G401 (cell line): ENCODE measurements around the gene HMCN2. TPM values are rescaled to one million over a fixed set of nuclear protein-coding genes. Genes with fewer than 3 reads are reported as not detected.
"Not testable (repeated sequence)": the region's sequence is repeated elsewhere in the genome, so short reads cannot be mapped to it uniquely, and the experiment has no call there.

Experiments used
- DNase-seq: peaks from one replicate; pipeline ENCODE4 v3.0.0-alpha.2; 2015; ENCODE audit warnings: low spot score
- in situ Hi-C: cut with HindIII; loops from 2 replicates; pipeline ENCODE4 v1.10.0; 2016; ENCODE audit warnings: low sequenced_read_pairs, mixed read lengths
- total RNA-seq: library from RNA; depleted of rRNA; stranded (reverse); fragments of >200 nt; shearing (Covaris generic); gene quantifications from 2 replicates; pipeline ENCODE4 v1.2.3, GENCODE V29; 2014

The HMCN2 gene
- total RNA-seq, 1 experiment from 2014 or later: 0.07 TPM

DNA sequence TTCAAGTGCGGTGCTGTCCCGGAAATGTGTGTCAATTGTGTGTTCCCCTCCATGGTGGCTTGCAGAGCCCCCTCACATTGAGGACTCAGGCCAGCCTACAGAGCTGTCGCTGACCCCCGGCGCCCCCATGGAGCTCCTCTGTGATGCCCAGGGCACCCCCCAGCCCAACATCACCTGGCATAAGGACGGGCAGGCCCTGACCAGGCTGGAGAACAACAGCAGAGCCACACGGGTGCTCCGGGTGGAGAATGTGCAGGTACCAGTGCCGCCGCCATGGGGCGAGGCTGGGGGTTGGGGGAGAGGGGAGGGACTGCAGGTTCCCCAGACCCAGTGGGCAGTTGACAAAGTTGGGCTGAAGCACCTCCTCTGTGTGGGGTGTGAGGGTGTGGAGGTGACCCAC, 128.8 kb downstream of the HMCN2 start:
- DNase-seq: no peak
- in situ Hi-C loops: no loop called here

DNA sequence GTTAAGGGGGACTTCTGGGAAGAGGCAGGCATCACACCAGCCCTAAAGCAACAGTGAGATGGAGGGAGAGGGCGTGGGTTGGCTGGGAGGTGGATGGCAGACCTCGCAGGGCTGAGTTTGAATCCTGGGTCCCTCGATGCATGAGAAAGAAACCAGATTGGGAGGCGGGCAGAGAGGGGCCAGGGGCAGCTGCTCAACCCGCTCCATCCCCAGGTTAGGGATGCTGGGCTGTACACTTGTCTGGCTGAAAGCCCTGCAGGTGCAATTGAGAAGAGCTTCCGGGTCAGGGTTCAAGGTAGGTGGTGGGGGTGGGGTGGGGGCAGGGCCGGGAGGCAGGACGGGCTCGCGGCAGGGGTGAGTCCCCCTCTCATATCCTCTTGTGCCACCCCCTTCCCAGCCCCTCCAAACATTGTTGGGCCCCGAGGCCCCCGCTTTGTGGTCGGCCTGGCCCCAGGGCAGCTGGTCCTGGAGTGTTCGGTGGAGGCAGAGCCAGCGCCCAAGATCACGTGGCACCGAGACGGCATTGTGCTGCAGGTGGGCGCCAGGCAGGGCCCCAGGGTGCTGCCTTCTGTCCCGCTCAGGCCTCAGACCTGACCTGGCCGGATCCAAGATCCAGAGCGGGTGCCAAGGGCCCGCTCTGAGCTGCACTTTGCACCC, 129.4 kb downstream of the HMCN2 start:
- in situ Hi-C loops: no loop called here
- DNase-seq: no peak

- in situ Hi-C loops: no loop called here
- DNase-seq: no peak
Measured at GRCh38 chr9:130395810-130396435, 130.4 kb downstream of the HMCN2 start.

- DNase-seq: no peak
- in situ Hi-C loops: no loop called here
Measured at GRCh38 chr9:130396581-130396980, 131.0 kb downstream of the HMCN2 start.

GRCh38 chr9:130398487-130399240, 133.1 kb downstream of the HMCN2 start:
- in situ Hi-C loops: no loop called here
- DNase-seq: no peak

GRCh38 chr9:130399768-130400167, 134.2 kb downstream of the HMCN2 start:
- in situ Hi-C loops: no loop called here
- no peak for DNase-seq

GRCh38 chr9:130400870-130401269, 135.3 kb downstream of the HMCN2 start:
- in situ Hi-C loops: no loop called here
- DNase-seq: no peak

DNA sequence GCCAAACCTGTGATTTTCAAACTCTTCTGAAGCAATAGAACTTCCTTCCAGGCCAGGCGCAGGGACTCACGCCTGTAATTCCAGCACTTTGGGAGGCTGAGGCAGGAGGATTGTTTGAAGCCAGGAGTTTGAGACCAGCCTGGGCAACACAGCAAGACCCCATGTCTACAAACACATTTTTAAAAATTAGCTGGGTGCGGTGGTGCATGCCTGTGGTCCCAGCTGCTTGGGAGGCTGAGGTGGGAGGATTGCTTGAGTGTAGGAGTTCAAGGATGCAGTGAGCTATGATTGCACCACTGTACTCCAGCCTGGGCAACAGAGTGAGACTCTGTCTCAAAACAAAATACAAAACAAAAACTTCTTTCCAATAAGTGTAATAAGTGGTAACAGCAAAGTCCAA, 136.2 kb downstream of the HMCN2 start:
- DNase-seq, in situ Hi-C loops: not testable (repeated sequence)

DNA sequence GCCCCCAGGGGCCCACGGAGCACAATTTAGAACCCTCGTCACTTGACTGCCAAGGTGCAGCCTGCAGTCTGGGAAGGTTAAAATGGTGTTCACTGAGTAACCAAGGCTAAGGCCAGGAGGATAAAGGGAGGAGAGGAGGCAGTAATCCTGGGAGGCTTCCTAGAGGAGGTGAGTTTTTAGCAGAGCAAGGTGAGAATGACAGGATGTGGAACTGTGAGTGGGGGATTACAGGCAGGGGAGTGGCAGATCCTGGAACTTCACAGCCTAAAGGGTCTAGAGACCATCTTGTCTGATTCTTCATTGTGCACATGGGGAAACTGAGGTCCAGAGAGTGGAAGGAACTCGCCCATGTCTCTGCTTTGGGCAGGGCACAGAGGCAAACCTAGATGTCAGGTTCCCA, 136.7 kb downstream of the HMCN2 start:
- no peak for DNase-seq
- in situ Hi-C loops: no loop called here

GRCh38 chr9:130402645-130403440, 137.3 kb downstream of the HMCN2 start:
- in situ Hi-C loops: no loop called here

DNA sequence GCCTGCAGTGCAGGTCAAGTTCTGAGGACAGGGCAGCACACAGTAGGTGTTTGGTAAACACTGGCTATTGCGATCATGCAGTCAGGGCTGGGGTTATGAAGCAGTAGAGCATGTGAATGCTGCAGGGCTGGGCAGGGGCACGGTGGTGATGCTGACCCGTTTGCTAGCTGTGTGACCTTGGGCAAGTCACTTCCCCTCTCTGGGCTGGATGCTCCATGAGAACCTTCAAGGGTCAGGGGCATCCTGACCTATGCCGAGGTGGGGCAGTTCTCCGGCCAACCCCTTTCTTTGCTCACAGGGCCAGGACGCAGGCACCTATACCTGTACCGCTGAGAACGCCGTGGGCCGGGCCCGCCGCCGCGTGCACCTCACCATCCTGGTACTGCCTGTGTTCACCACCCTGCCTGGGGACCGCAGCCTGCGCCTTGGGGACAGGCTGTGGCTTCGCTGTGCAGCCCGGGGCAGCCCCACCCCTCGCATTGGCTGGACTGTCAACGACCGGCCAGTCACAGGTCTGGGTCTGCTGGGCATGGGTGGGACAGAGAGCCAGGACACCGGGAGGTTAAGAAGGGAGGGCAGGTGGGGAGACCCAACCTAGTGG, 140.2 kb downstream of the HMCN2 start:
- DNase-seq: no peak
- in situ Hi-C loops: no loop called here

More at GRCh38 chr9:130402645-130403440, 137.3 kb downstream of the HMCN2 start:
- DNase-seq: no peak

DNA sequence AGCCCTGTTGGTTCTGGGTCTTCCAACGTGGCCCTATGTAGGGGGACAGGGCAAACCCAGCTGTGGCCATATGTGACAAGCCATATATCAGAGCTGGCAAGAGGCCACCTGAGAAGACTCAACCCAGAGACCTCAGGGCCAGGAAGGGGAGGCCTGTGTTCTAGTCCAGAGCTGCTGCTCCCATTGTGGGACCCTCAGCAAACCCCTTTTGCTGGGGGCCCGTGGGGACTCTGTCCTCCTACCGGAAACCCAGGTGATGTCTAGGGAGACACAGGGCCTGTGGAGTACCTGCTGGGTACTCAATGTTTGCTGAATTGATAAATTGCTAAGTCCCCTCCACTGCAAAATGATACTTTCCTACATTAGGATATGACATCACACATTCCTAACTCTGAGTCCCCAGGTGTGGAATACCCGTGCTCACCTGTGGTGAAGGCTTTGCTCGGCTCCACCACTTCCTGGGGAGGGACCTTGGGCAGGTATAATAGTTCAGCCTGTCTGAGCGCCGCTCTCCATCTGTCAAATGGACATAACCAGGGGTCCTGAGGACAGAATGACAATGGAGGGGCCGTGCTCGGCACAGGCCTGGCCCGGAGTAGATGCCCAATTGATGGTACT, 140.8 kb downstream of the HMCN2 start:
- no peak for DNase-seq
- in situ Hi-C loops: no loop called here

DNA sequence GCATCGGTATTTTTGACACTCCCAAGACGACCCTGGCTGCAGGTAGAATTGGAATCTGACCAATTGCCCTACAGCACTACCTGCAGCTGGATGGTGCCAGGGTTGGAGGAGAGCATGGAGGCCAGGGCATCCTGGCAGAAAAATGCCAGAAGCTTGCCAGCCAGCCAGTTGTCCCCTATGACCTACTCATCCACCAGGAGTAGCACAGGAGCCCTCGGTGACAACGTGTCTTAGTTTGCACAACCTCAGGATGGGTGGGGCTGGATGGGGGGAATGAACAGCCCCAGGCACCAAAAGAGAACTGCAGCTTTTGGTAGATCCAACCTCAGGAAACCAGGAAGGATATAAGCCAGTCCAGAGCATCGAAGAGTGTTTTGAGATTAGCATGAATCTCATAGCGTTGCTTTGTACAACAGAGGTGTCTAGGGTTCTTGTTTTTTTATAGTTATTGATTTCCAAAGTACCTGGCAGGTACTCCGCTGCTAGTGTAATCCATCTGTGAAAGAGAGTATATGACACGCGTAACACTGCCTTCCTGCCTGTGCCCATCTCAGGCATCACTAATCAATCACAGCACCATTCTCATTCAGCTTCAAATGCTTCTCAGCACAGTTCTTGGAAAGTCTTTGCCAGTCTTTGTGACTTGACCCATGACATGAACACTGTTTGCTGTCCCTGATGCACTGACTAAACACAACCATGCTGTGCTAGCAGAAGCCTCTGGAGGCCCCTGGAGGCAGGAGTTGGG, 142.5 kb downstream of the HMCN2 start:
- no peak for DNase-seq
- in situ Hi-C loops: no loop called here

- DNase-seq: no peak
- in situ Hi-C loops: no loop called here
Measured at GRCh38 chr9:130408669-130409068, 143.1 kb downstream of the HMCN2 start.

DNA sequence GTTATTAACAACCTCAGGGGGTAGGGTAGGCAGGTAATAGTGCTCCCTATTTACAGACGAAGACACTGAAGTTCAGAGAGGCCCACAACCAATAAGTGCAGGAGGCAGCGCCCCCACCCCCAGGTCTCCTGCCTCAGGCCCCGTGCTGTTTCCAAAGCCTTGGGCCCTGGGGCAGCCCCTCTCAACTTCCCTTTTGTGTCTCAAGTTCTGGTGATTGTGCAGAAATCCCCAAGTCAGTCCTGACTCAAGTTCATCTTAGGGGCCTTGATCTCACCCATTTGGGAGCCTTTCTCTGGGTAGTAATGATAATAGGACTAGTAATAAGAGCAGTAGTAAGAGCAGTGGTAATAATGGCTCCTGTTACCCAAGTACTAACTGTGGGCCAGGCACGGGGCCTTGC, 143.7 kb downstream of the HMCN2 start:
- DNase-seq: no peak
- in situ Hi-C loops: no loop called here

GRCh38 chr9:130410443-130410842, 144.9 kb downstream of the HMCN2 start:
- DNase-seq: no peak
- in situ Hi-C loops: no loop called here

- DNase-seq: no peak
- in situ Hi-C loops: no loop called here
Measured at GRCh38 chr9:130411566-130411915, 146.0 kb downstream of the HMCN2 start.

GRCh38 chr9:130414081-130414731, 148.6 kb downstream of the HMCN2 start:
- no peak for DNase-seq
- in situ Hi-C loops: no loop called here
